Natural killer cell (primary cell): ENCODE measurements around the gene FLVCR1. TPM values are rescaled to one million over a fixed set of nuclear protein-coding genes. Genes with fewer than 3 reads are reported as not detected.

Experiments
- ATAC-seq, 3 donors: fragments of 150-1000 bp in 2 of 3; fragments of 200-7000 bp in 1 of 3; cut with Tn5 transposase; 1 replicate in 1 of 3; 2 replicates in 2 of 3; pipeline ENCODE4 v1.10.0; 2021; ENCODE audit warnings: mild to moderate bottlenecking in 2 of 3, moderate library complexity in 2 of 3
- DNase-seq, 2 donors: peaks; one replicate each; pipeline versions ENCODE4 v3.0.0 to v3.0.0-alpha.2; 2013 to 2021; ENCODE audit warnings: mixed read lengths in 1 of 2
- H3K27ac ChIP-seq: one replicate; pipeline ENCODE4 v1.5.1; 2013; ENCODE audit warnings: mild to moderate bottlenecking, low read length
- H3K27me3 ChIP-seq: one replicate; pipeline ENCODE4 v1.6.1; 2013; ENCODE audit warnings: low read length; ENCODE audit not compliant: control insufficient read depth, insufficient read depth
- H3K36me3 ChIP-seq: one replicate; pipeline ENCODE4 v1.6.1; 2013; ENCODE audit warnings: low read length; ENCODE audit not compliant: control insufficient read depth, insufficient read depth
- H3K4me1 ChIP-seq: one replicate; pipeline ENCODE4 v1.6.1; 2013; ENCODE audit warnings: low read length; ENCODE audit not compliant: control insufficient read depth, insufficient read depth
- H3K4me3 ChIP-seq: one replicate; pipeline ENCODE4 v1.5.1; 2013; ENCODE audit warnings: low read length
- H3K9me3 ChIP-seq: one replicate; pipeline ENCODE4 v1.6.1; 2013; ENCODE audit warnings: low read length; ENCODE audit not compliant: control insufficient read depth, insufficient read depth
- H3K27ac Mint-ChIP-seq, 2 donors: one replicate each; pipeline ENCODE4 v1.8.0; 2022; ENCODE audit warnings: mild to moderate bottlenecking in 2 of 2, mixed read lengths in 2 of 2, moderate library complexity in 1 of 2
- H3K27me3 Mint-ChIP-seq, 2 donors: one replicate each; pipeline ENCODE4 v1.8.0; 2022; ENCODE audit warnings: low read depth in 2 of 2, mixed read lengths in 2 of 2
- H3K36me3 Mint-ChIP-seq: one replicate; pipeline ENCODE4 v1.8.0; 2022; ENCODE audit warnings: mixed read lengths
- H3K4me1 Mint-ChIP-seq, 2 donors: one replicate each; pipeline ENCODE4 v1.8.0; 2022; ENCODE audit warnings: mixed read lengths in 2 of 2
- H3K4me3 Mint-ChIP-seq: one replicate; pipeline ENCODE4 v1.8.0; 2022; ENCODE audit warnings: mild to moderate bottlenecking, moderate library complexity, mixed read lengths
- H3K9me3 Mint-ChIP-seq, 2 donors: one replicate each; pipeline ENCODE4 v1.8.0; 2022; ENCODE audit warnings: mixed read lengths in 2 of 2
- CTCF ChIP-seq: fragments of 200-600 bp; IDR thresholded peaks from one replicate; pipeline ENCODE4 v1.8.0; 2022; ENCODE audit warnings: antibody characterized with exemption
- WGBS: methylation state at CpG from one replicate; pipeline ENCODE4 v1.1.7; 2013; ENCODE audit warnings: missing lambda C conversion rate; ENCODE audit not compliant: insufficient coverage; 5-methylcytosine and 5-hydroxymethylcytosine counted together
- intact Hi-C: fragments of 100-400 bp; cut with micrococcal nuclease; formaldehyde crosslinking; loops from one replicate; pipeline ENCODE4 v1.14.2; 2022
- total RNA-seq, 4 donors: library from RNA; stranded (reverse); fragments of 120-200 nt in 1 of 4; gene quantifications; one replicate each; pipeline versions ENCODE4 v1.2.3 to v1.2.4, GENCODE V29; 2013 to 2022

FLVCR1 gene
- total RNA-seq, 3 donors from 2014 or later (not counting 1 experiment from before 2014, with no cell fraction given): 8.1 to 15.0 (median 11.4) TPM

GRCh38 chr1:212920896-212921295 lies 62.8 kb downstream of the FLVCR1 start:
- peaks cover 5 to 7% of the 10 kb centered on the region in 2 donors for H3K4me1 Mint-ChIP-seq
- no peaks in the 10 kb centered on the region for H3K36me3 ChIP-seq
- no peak for TF ChIP-seq CTCF
- H3K27me3 ChIP-seq: no peaks in the 10 kb centered on the region
- H3K4me3 Mint-ChIP-seq: no peak overlapping the region
- intact Hi-C loops: no loop called here
- H3K27ac ChIP-seq: no peak overlapping the region
- DNase-seq (no peak), ATAC-seq (no peak)
- H3K36me3 Mint-ChIP-seq: no peaks in the 10 kb centered on the region
- WGBS: 77% methylated on average over 6 of the region's 6 CpGs
- no peak overlapping the region for H3K4me3 ChIP-seq
- peaks cover 13 to 21% of the 10 kb centered on the region in 2 donors for H3K27me3 Mint-ChIP-seq
- H3K9me3 ChIP-seq: no peaks in the 10 kb centered on the region
- no peaks in the 10 kb centered on the region for H3K9me3 Mint-ChIP-seq
- no peak overlapping the region for H3K27ac Mint-ChIP-seq
- H3K4me1 ChIP-seq: no peaks in the 10 kb centered on the region

DNA sequence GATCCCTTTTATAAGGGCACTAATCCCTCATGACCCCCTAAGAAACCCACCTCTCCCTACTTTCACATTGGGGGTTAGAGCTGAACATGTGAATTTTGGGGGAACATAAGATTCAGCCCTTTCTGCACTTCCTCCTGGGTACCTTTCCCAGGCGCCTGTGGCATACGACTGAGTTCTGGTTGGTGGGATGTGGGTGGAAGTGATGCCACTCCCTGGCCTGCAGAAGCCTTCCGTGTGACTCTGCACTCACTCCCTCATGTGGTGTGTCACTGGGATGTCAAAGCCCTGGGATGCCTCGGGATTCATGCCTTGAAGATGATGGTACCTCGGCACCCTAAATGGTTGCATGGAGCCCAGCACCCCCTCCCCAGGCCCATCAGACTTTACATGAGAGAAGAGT lies 63.9 kb downstream of the FLVCR1 start:
- 94% methylated on average over 4 of the region's 5 CpGs for WGBS
- no peak for ATAC-seq
- Histone ChIP-seq H3K4me1 (no peaks in the 10 kb centered on the region), H3K27ac (no peak overlapping the region), H3K27me3 (no peaks in the 10 kb centered on the region), H3K9me3 (no peaks in the 10 kb centered on the region), H3K36me3 (no peaks in the 10 kb centered on the region), H3K4me3 (no peak overlapping the region)
- no peak for DNase-seq
- TF ChIP-seq CTCF: no peak
- no peaks in the 10 kb centered on the region for H3K9me3 Mint-ChIP-seq
- intact Hi-C loops: no loop called here
- no peaks in the 10 kb centered on the region for H3K36me3 Mint-ChIP-seq
- H3K27ac Mint-ChIP-seq: no peak overlapping the region
- H3K27me3 Mint-ChIP-seq: peaks cover 9 to 15% of the 10 kb centered on the region in 2 donors
- H3K4me3 Mint-ChIP-seq: no peak overlapping the region
- H3K4me1 Mint-ChIP-seq: peaks cover 0 to 1% of the 10 kb centered on the region in 2 donors

- no peak overlapping the region for H3K4me3 ChIP-seq
- no peak overlapping the region for H3K27ac Mint-ChIP-seq
- no peak for TF ChIP-seq CTCF
- H3K36me3 ChIP-seq: no peaks in the 10 kb centered on the region
- H3K27me3 Mint-ChIP-seq: peaks cover 0 to 7% of the 10 kb centered on the region in 2 donors
- H3K27ac ChIP-seq: no peak overlapping the region
- H3K4me1 Mint-ChIP-seq: no peaks in the 10 kb centered on the region
- no peaks in the 10 kb centered on the region for H3K4me1 ChIP-seq
- intact Hi-C loops: no loop called here
- H3K9me3 Mint-ChIP-seq: no peaks in the 10 kb centered on the region
- H3K27me3 ChIP-seq: no peaks in the 10 kb centered on the region
- no peaks in the 10 kb centered on the region for H3K36me3 Mint-ChIP-seq
- no peaks in the 10 kb centered on the region for H3K9me3 ChIP-seq
- no peak overlapping the region for H3K4me3 Mint-ChIP-seq
- no peak for DNase-seq
- ATAC-seq: no peak
- 78% methylated on average over 6 of the region's 6 CpGs for WGBS
These were observed 68.3 kb downstream of the FLVCR1 start for GRCh38 chr1:212926372-212926771.
